Smooth muscle cell of the brain vasculature (primary cell): ENCODE measurements around the gene PRKCH.

Experiments used
- DNase-seq: peaks from one replicate; pipeline ENCODE4 v3.0.0-alpha.2; 2012; ENCODE audit warnings: low read depth, low spot score

The PRKCH gene

DNA sequence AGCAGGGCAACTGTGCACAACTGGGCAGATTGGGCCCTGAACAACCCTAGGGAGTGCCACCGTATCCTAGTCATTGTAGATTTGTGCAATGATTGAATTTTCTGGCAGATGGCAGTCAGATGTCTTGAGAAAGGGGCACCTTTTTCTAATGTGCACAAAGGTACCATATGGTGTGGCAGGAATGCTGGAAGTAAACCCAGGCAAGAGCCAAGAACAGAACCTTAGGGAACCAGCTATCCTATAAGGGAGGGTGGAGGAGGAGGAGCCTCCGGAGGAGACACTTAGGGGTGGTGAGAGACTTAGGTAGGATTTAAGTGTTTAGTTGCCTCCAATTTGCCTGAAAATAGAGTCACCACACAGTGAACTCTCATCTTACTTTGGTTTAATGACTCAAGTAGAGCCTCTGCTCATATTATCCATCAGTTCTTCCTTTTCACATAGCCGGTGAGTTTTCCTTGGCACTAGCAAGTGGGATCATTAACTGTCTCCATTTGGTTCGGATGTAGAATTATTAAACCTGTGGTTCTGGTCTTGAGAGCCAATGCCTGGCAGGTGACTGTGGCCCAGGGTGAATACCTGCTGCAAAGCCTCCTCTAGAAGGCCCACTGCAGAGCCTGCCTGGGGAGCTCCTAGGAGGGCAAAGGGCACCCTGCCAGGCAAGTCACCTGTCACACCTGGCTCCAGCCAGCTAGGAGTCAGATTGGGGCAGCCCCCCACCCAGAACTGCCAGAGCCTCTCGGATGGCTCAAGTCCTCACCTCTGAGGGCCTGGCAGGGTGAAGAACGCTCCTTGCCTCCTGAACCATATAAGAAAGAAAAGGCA is 189.6 kb downstream of the PRKCH start:
- DNase-seq, result no peak

DNA sequence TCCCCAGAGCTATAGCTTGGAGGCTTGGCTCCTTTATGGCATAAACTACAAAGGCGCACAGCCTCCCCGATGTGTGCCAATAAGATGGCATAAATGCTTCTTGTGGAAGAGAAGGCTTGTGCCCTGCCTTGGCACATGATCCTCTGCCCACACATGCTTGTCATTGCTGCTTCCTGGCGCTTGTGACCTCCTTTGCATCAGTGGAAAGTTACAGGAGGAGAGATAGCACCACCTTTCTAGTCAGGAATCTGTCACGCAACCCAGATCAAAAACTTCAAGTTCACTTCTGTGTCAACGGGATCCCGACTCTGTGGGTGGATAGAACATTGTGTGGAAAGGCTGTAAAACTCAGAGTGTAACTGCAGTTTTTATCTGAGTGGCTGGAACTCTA is 190.2 kb downstream of the PRKCH start:
- no peak for DNase-seq

DNA sequence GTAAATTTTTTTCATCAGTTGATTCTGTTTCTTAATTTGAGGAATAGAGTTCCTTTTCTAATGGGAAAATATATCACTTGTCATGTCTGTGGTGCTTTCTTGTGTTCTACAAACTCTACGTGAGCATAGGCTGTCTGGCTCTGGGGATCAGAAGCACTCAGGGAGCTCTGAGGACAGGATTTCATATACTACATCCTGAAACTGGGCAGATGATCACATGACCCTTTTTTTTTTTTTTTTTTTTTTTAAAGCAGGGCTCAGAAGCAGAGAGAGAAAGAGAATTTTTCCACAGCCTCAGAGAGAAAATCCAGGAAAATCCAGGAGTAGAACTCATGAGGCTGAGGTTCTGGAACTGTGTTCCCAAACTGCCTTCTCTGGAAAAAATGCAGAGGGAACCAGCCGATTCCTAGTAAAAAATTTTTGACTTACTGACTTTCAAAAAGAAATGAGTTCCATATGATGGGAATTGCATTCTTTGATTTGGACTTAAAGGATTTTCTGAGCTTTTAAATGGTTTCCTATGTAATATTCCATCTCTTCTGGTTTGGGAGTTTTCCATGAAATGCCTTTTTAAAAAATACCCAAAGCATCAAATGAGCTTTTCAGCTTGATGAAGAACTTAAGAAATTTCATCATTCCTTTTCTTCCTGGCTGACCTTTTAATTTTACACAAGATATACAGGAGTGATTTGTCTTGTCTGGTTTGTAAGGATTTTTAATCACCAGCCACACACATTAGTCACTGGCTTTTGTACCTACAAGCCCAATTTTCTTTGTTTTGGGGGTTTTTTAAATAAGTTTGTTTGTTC is 190.9 kb downstream of the PRKCH start:
- DNase-seq, result no peak

DNA sequence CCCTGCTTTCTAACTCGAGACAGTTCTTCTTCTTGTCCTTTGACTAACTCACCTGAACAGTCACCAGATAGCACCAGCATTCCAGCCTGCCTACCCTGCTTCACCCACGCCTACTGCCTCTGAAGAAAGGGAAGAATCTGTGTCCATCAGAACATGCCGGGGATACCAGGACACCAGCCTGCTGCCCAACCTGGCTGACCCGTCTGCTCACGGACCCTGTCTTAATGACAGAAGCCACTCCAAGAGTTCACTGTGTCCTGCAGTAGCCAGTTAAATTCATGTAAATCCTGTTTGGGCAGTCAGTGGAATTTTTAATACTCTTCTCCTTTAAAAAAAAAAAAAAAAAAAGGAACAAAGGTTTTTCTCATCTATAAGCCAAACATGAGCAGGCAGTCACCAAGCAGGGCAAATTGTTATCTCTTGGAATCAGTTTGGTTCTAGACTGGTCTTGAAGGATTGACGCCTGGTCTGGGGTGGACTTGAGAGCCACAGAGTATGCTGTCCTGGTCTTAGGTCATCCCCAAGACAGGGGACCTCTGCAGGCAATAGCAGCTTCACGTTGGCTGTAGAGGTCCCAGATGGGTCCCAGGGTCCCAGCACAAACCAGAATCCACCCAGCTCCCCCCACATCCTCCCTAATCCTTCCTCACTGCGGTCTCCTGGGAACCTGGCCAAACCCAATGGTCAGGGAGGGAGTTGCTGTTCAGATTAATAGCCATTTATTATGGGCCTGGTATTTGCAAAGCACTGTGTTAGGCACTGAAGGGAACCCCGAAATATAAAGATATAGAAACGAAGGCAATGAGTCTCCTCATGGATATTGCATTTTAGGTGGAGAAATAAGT is 192.8 kb downstream of the PRKCH start:
- DNase-seq, result no peak

DNA sequence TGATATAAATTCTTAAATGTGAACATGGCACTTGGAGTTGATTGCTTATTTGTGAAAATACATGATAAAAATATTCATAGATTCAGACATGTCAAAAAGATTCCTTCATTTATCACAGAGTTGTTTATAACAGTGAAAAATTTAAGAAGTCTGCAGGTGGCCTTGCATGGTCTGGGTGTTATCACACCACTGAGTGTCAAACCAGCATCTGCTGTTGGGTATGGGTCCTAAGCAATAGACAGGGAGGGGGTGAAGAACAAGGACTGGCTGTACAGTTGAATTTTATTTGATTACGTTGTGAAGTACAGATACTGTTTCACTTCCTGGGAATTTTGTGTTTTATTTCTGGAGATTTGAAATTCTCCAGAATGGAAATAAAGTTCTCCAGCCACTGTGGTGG is 193.5 kb downstream of the PRKCH start:
- no peak for DNase-seq

DNA sequence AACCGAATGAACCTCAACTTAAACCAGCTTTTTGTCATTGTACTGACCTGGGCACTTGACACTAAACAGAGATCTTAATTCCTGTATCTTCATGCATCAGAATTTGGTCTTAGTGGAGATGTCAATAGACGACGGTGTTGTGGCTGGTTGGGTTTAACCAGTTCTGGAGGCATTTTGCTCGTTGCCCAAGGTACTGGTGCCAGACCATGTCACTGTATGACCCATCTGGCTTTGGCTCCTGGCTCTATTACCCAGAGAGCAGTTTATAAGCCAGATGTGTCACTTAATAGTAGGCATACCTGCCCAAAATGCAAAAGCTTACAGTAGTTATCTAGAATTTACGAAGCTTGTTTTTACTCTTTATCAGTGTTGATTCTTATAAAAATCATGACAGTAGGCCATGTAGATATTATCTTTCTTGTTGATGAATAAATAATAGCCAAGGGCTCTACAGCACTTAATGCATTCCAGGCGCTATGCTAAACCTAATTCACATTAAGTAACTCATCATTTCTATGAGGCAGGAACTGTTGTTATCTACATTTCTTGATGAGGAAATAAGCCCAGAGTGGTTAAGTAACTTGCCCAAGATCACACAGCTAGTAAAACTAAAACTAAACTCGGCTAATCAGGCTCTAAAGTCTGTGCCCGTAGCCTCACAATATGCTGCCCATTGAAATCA is 194.2 kb downstream of the PRKCH start:
- no peak for DNase-seq

DNA sequence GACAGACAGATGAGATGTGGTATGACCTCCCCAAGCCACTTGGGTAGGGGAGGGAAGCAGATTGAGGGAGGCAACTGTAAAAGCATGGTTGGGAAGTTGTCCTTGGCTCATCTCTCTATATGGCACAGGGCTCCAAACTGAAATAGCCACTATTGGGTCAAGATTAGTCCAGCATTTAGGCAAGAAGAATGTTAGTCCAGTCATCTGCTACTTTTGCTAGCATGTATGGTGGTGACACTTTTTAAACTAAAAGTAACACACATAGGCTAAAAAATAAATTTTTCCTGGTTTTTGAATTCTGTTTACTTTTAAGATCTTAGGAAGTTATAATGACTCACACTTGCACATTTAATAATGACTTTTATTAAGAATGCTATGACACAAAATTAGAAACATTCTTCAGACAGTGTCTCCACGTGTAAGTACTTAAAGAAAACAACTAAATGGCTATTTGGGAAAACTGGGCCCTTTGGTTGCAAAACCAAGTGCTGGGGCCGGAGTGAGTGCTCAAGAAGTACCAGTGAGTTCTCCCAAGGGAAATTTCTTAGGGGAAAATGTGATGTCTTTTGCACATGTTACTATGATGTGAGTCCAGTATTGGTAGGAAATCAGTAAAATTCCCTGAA is 194.9 kb downstream of the PRKCH start:
- DNase-seq, result no peak

DNA sequence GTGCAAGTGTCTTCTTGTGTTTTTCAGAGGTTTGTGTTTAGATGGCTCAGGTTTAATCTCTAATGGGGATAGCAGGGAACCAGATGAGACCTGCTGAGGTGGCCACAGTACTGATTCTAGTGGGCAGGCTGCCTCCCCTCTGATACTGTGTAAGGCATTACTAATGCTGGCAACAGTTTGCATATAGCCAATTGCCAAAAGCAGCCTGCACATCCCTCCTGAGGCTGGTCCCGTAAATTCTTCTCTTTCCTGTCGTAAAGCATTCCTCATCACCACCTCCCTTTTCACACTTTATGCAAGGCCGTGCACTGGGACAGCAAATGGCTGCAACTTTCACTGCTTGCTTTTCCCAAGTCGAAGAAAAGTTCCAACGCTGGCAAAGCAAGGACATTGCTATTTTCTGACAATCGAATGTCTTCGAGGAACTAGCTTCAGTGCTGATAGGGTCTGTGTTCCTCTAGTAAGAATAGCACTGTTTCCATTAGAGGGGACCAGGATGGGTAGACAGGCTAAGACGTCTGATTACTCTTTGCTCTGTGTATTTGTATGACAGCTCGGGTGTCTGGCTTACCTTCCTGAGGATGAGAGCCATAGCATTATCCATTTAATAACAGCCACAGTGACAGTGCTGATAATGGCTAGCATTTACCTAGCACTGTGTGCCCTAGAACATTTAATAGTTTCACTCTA is 195.7 kb downstream of the PRKCH start:
- DNase-seq, result no peak

DNA sequence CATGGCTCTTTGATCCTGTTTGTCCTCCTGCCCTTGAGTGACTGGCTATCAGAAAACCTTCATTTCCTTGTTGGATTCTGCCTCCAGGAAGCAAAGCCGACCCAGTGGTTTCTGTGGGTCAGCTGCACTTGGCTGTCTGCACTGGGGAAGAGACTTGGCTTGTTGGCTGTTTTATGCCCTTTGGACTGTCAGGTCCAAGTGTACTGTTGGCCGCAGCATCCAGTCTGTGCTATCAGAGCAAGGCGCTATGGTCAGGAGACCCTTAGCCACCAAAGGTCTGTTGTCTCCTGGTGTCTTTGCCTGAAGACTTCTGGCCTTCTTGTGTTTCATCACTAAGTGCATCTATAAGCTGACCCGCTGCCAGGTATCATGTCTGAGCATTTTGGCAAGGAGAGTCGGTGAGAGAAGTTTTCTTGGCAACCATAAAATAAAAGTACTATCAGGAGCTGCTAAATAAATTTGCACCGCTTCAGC is 196.6 kb downstream of the PRKCH start:
- no peak for DNase-seq

DNA sequence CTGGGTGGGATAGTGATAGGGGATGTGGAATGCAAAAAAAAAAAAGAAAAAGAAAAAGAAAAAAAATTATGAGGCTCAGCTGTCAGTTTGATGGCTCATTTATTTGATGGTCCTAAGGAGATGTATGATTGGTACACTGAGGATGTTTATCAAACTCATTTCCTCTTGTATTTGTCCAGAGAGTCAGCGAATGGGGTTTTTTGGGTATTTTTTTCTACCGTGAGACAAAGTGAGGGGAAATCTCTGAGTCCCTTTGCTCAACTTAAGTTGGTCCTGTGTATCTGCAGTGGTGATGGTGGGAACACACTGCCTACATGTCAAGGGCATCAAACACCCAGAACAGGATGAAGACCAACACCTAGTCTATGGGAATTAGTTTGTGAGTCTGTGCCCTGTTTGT is 197.0 kb downstream of the PRKCH start:
- DNase-seq, result no peak

DNA sequence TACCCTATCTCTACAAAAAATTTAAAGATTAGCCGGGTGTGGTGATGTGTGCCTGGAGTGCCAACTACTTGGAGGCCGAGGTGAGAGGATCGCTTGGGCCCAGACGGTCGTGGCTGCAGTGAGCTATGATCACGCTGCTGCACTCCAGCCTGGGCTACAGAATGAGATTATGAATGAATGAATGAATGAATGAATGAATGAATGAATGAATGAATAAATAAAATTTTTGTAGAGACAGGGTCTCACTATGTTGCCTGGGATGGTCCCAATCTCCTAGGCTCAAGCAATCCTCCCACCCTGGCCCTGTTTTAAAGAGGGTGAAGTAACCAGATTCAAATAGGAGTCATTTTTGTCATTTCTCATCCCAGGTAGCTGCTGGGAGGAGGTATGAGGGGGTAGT is 197.7 kb downstream of the PRKCH start:
- DNase-seq, result no peak

DNA sequence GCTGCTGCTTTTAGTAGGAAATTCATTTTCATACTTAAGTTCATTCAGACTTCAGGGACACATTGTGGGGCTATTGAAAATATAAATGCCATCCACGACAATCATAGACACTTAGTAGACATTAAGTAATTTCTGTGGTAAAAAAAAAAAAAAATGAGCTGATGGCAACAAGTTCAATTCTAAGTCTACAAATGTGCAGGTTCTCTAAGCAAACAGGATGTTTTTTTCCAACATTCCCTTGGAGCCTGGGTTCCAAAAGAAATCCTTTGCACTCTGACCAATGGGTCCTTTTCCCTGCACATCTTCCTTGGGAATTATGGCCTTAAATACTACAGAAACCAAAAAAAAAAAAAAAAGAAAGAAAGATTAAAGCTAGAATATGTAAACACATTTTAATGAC is 198.4 kb downstream of the PRKCH start:
- no peak for DNase-seq

DNA sequence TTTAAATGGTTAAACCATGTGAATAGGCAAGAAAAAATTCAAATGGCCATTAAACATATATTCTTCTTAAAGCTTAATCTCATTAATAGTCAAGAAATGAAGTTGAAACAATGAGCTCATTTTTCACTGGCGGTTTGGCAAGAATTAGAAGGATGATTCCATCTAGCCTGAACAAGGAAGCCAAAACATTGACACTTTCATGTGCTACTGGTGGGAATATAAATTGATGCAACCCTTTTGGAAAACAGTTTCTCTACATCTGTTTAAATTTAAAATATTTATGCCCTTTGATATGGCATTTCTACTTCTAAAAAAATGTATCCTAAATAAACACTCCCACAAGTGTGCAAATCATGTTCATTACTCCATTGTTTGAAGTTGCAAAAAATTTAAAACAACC is 199.2 kb downstream of the PRKCH start:
- DNase-seq, result no peak

DNA sequence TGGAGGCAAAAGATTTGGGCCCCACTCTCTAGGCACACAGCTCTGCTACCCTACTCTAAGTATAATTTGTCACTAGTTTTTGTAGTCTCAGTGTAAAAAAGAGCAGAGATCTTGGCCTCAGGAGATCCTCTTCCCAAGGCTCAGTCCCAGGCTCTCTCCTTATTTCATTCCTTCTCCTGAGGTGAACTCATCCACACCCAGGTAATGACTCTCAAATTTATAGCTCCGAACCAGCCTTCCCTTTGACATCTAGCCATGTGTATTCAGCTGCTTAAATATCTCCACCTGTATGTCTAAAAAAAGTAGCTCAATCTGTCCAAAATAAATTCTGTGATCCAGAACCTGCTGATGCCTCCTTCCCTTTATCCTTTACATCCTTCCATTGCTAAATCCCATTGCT is 200.4 kb downstream of the PRKCH start:
- DNase-seq, result no peak

DNA sequence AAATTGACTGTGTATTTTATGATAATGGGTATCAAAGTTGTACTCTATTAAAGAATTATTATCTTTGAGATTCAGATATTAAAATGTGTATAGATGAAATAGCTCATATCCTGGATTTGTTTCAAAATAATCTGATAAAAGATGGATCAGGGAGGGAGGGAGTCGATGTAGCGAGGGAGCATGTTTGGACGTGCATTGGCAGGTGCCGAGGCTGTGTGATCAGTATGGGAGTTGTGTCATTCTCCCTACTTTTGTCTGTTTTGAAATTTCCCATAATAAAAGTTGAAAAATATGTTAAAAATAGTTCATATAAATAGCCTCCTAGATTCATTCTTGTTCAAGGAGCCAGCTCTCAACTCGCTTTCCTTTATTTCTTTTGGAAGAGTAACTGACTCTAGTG is 202.4 kb downstream of the PRKCH start:
- no peak for DNase-seq

DNA sequence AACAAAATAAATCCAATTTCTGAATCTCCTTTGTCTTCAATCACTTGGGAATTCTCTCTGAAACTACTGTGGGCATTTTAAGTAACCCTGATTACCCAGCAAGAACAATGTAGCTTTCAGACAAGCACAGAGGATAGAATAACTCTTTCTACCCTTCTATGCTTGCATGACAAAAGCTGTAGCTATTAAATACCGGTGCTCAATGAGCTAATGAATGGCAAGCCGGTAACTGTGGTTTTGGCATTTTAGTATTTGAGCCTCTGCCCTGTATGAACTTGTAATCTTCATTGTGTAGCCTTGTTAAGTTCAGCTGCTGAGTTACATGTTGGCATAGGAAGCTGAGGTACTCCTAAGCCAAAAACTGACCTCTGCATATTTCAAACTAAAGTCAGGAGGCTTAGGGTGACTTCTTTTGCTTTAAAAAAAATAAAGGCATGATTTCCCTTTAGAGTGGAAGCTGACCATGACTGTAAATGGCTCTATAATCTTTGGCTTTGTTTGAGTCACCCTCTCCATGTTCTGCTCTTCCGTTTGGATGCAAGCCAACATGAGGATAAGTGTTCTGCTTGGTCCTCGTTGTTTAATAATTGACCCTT is 202.9 kb downstream of the PRKCH start:
- no peak for DNase-seq

DNA sequence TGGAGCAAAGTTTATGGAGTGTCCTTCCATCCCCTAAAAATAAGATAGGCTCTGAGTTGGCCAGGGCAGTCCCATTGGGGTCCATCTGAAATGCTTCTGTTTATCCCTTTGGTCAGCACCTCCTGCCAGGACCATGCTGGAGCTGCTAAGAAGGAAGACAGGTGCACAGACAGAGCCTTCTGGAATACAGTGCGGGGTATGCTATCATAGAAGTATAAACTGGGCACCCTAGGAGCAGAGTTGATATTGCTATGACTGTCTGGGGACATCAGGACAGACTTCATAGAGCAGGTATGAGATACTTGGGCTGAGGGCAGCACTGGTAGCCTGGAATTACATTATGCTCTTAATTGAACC is 203.5 kb downstream of the PRKCH start:
- no peak for DNase-seq

DNA sequence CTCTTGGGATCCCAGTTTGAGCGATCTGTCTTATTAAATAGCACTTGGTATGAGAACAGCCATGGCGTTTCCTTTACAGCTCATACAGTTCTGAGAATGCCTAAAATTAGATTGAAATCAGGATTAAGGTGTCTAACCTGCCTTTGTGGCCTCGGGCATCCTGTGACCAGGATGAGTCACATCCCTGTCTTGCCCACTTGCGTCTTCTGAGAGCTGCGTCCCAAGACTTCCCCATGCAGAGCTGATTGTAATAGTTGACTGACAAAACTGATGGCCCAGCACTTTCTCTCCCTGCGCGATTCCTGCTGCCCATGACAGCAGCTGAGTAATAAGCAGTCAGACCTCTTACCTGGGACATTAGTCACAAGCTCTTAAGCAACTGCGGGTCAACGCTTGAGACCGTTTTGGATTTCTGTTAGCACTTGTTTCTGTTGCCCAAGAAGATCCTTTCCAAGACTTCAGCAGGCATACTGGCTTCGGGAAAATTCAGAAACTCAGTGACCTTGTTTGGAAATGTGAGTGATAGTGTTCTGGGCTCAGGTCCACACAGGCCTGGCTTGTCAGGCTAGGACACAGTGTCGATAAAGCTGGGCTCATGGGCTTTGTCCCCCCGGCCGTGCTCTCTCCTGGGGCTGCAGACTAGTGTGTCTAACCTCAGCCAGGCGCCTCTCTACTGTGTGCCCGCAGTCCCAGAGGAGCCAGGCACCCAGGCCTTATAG is 204.1 kb downstream of the PRKCH start:
- no peak for DNase-seq
